ENCODE measurements around the gene SURF4.

GRCh38 chr9:133406480-133407307 is 30.8 kb upstream of the SURF4 start:
- TF ChIP-seq CTCF (conservative IDR thresholded peaks at IDR 0.05; ENCODE audit: low read depth, low read length) (peak; percentile 94), EZH2 (IDR thresholded peaks at IDR 0.05; ENCODE audit: borderline replicate concordance, low read depth, low read length, poor library complexity, severe bottlenecking) (no peak)

Measured in A673 (cell line).